ENCODE results near the gene SHISA9.
"Not testable (repeated sequence)": the region's sequence is repeated elsewhere in the genome, so short reads cannot be mapped to it uniquely, and the experiment has no call there.

The SHISA9 gene

DNA sequence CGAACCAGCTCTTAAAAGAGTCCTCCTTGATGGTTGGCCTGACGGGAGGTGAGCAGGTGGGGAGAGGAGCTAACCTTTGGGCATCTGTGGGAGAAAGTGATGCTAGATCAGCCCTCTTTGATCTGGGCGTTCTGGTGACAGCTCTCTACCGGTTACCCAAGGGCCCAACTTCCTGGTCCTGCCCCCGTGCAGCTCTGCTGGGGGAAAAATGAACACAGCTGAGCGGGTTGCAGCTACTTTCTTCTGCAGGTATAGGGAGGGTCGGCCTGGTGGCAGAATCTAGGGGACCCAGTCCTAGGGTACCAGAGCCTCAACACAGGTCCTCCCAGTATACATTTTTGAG is 2.9 kb downstream of the SHISA9 start:
- TF ChIP-seq, protein P1, sequence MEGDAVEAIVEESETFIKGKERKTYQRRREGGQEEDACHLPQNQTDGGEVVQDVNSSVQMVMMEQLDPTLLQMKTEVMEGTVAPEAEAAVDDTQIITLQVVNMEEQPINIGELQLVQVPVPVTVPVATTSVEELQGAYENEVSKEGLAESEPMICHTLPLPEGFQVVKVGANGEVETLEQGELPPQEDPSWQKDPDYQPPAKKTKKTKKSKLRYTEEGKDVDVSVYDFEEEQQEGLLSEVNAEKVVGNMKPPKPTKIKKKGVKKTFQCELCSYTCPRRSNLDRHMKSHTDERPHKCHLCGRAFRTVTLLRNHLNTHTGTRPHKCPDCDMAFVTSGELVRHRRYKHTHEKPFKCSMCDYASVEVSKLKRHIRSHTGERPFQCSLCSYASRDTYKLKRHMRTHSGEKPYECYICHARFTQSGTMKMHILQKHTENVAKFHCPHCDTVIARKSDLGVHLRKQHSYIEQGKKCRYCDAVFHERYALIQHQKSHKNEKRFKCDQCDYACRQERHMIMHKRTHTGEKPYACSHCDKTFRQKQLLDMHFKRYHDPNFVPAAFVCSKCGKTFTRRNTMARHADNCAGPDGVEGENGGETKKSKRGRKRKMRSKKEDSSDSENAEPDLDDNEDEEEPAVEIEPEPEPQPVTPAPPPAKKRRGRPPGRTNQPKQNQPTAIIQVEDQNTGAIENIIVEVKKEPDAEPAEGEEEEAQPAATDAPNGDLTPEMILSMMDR (IDR thresholded peaks at IDR 0.05; ENCODE audit: insufficient read depth, low read depth, low read length, missing control alignments) = no peak
- H3K4me3 ChIP-seq (ENCODE audit: low read length) = no peak overlapping the region
- DNase-seq (ENCODE audit: low read depth) = no peak

DNA sequence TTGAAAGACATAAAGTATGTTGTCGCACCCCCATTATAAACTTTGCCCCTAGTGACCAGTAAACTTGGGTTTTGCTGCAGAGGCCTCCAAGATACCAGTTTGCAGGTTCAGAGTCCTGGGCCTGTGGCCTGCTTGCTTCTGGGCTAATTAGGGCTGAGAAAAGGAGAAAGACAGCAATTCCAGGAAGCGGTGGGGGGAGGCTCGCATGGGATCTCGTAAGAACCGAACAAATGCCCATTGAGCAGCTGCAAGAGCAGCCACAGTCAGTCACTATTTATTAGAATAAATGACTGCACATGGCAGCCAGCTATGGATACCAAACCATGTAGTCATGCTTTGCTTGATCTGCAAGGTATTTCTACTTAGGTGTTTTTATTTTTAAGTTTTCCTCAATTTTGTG is 4.9 kb downstream of the SHISA9 start:
- TF ChIP-seq, protein P1 (IDR thresholded peaks at IDR 0.05; ENCODE audit: insufficient read depth, low read depth, low read length, missing control alignments) = no peak
- no peak overlapping the region for H3K4me3 ChIP-seq (ENCODE audit: low read length)
- no peak for DNase-seq (ENCODE audit: low read depth)

DNA sequence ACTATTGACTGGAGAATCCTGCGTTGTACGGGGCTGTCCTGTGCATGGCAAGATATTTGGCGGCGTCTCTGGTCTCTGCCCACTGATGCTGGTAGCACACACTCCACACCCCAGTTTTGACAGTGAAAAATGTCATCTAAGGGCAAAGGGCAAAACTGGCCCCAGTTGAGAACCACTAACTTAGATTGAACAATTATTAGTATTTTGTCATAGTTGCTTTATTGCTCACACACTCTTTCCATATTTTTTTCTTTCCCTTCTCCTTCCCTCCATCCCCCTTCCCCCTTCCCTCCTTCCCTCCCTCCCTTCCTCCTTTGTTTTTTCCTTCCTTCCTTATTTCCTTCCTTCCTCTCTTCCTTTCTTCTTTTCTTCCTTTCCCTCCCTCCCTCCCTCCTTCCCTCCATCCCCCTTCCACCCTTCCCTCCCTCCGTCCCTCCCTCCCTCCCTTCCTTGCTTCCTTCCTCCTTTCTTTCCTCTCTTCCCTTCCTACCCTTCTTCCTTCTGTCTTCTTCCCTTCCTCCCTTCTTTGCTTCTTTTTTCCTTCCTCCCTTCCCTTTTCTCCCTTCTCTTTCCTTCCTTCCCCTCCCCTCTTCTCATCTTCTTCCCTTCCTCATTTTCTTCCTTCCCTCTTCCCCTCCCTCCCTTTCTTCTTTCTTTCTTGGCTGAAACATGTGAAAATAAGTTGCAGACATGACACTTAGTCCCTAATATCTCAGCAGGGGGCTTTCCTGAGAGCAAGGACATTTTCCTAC is 5.5 kb downstream of the SHISA9 start:
- H3K4me3 ChIP-seq (ENCODE audit: low read length) = no peak overlapping the region
- no peak for DNase-seq (ENCODE audit: low read depth)
- TF ChIP-seq, protein P1 (IDR thresholded peaks at IDR 0.05; ENCODE audit: insufficient read depth, low read depth, low read length, missing control alignments) = no peak

DNA sequence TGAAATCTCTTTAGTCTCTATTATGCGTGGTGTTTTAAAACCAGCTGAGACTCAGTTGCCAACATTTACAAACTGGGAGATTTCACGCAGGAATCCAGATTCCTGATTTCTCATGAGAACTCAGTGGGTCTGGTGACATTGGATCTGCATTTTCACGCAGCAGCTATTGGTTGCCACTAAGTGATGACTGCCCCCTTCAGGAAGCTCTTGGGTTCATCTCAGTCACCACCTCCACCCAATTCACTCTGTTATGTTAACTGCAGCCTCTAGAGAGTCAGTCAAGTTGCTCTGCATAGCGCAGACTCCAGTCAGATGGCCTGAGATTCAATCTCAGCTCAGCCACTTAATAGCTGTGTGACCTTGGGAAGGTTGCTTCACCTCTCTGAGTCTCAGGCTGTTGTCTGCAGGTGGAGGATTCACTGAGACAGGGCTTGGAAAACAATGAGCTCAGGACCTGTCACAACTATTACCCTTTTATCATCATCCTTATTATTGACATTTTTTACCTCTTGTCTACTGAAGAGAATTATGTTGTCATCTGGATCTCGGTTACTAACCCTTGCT is 6.4 kb downstream of the SHISA9 start:
- H3K4me3 ChIP-seq (ENCODE audit: low read length) = no peak overlapping the region
- TF ChIP-seq, protein P1 (IDR thresholded peaks at IDR 0.05; ENCODE audit: insufficient read depth, low read depth, low read length, missing control alignments) = no peak
- DNase-seq (ENCODE audit: low read depth) = no peak

DNA sequence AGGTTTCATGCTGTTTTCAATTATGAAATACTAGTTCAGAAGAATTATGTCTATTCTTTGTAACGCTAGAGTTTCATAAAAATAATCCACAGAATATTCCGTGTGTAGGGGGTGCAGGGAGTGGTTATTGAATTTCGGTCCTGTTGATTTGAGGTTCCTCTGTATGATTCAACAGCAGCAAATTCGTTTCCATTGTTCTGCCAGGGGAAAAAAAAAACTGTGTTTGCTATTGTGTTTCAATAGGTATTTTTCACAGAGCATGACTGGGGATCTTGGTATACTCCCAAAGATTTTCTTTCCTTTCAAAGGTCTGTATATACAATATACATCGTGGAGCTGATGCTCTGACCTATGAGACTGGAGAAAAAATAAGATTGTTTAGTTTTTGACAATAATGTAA is 15.8 kb downstream of the SHISA9 start:
- TF ChIP-seq, protein P1 (IDR thresholded peaks at IDR 0.05; ENCODE audit: insufficient read depth, low read depth, low read length, missing control alignments) = no peak
- no peak for DNase-seq (ENCODE audit: low read depth)
- H3K4me3 ChIP-seq (ENCODE audit: low read length) = no peak overlapping the region

DNA sequence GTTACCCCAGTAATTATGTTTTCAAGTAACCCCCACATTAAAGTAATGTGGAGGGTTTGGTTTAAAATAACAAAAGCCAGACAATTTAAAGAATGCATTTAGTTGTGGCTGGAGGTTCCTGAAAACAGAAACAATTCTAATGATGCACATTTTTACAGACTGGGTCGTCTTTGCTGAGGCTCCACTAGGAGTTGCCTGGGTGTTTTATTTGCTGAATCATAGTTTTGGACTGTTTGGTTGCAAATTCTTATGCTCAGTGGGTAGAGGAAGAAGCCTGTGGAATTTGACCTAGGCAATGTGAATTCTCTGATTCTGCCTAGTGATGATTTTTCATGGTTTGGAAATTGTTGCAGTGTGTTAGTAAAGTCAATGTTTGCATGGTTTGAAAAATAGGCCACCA is 16.3 kb downstream of the SHISA9 start:
- DNase-seq (ENCODE audit: low read depth) = no peak
- TF ChIP-seq, protein P1 (IDR thresholded peaks at IDR 0.05; ENCODE audit: insufficient read depth, low read depth, low read length, missing control alignments) = no peak

DNA sequence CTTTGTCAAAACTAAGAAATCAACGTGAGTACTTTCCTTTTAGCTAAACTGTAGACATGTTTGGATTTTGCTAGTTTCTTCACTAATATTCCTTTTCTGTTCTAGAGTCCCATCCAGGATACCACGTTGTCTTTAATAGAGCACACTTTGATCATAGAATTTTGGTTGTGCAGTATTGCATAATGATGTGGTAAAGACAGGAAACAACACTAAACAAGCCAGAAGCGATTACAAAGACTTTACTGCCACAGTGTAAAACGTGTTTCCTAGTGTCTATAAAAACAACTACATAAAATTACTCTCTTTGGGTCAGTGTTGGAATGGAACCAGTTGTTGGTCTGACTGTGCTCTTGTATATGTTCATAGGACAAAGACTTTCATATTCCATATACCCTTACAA is 19.3 kb downstream of the SHISA9 start:
- DNase-seq (ENCODE audit: low read depth) = no peak
- H3K4me3 ChIP-seq (ENCODE audit: low read length) = no peak overlapping the region
- TF ChIP-seq, protein P1 (IDR thresholded peaks at IDR 0.05; ENCODE audit: insufficient read depth, low read depth, low read length, missing control alignments) = no peak

More for the DNA sequence above, 16.3 kb downstream of the SHISA9 start:
- no peak overlapping the region for H3K4me3 ChIP-seq (ENCODE audit: low read length)

DNA sequence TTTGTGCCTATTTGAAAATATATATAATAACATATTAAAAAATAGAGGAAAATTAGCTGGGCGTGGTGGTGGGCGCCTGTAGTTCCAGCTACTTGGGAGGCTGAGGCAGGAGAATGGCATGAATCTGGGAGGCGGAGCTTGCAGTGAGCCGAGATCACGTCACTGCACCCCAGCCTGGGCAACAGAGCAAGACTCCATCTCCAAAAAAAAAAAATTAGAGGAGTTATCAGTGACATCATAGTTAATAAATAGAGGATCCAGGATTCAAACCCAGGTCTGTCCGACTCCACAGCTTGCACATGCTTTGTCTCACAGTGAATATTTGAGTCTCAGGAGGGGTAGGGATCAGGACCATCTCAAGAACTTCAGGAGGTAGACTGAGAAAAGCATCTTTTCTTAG is 22.2 kb downstream of the SHISA9 start:
- DNase-seq (ENCODE audit: low read depth); H3K4me3 ChIP-seq (ENCODE audit: low read length): not testable (repeated sequence)

Data from epithelial cell of esophagus (primary cell).